ENCODE measurements around the gene TAOK2.

DNA sequence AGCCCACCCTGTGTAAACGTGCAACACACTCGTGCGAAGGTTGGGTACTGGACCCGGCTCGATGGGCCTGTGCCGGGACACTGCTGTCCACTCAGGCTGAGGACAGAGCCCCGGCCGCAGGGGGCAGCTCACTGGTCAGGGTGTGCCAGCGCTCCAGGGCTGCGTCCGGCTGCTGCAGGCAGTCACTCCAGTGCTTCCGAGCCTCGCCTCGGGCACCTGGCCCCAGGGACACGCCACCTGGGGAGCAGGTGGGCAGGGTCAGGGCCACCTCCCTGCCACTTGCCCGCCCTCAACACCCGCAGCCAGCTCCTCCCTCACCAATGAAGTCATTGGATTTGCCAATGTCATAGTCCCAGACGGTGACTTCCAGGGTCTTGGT is 32.4 kb downstream of the TAOK2 start:
- TF ChIP-seq POLR2A (IDR thresholded peaks at IDR 0.05; ENCODE audit: low read depth, low read length) (no peak), TAF1 (IDR thresholded peaks at IDR 0.05; ENCODE audit: borderline replicate concordance, low read depth, low read length) (no peak), POLR2AphosphoS5 (IDR thresholded peaks at IDR 0.05; ENCODE audit: low read depth, low read length) (no peak)

Data from GM12892 (cell line).